EL (cell line): Measurements from ENCODE around the gene RELN.

Source experiments
- DNase-seq: peaks from one replicate; pipeline ENCODE4 v3.0.0-alpha.2; 2016

Gene RELN

DNA sequence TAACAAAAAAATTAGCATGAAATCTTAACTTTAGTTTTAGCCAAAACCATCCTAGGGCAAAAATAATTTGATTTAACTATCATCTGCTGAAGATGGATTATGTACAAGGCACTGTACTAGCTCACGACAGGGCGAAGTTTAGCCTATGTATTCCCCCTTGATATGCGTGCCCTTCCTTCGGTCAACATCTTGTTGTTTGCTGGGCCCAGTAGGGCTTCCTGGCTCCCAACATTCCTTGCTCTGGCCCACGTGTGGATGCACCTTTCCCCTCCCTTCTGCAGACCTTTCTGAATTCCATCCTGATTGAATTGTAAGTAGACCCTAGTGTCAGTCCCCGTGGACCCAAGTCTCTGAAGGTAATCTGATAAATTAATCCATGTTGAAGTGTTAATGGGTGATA, 212.0 kb downstream of the RELN start:
- no peak for DNase-seq

DNA sequence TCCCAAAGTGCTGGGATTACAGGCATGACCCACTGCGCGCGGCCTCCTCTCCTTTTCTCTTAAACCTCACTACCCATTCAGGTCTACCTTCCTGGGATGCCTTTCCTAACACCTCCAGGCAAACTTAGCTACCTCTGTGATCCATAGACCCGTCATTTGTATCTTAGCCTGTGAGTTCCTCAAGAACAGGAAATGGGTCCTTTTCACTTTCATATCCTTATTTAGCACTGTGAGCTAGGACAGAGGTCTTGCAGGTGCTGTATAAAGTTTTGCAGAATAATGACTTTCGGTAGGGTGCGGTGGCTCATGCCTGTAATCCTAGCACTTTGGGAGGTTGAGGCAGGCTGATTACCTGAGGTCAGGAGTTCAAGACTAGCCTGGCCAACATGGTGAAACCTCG, 215.7 kb downstream of the RELN start:
- no peak for DNase-seq

DNA sequence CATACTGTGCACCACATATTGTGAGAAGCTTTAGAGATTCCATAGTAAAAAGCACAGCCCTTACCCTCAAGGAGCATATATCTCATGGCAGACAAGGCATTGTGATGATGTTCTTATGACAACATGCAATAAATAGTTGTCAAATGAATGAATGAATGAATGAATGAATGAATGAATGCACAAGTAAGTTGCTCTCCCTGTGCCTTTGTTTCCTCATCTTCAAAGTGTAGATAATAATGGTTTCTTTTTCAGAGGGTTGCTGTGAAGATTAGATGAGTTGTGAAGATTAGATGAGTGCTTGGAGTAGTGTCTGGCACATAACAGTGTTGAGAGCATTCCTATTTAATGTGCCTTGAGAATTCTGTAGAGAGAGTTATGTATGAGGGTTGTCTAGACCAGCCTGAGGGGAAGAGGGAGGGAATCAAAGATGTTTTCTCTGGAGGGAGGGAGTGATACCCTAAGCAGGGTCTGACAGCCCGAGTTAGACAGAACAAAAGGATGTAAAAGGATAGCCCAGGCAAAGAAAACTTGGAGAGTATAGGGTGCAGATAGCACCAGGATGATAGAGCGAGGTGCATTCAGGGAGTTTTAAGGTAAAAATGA, 217.2 kb downstream of the RELN start:
- no peak for DNase-seq

DNA sequence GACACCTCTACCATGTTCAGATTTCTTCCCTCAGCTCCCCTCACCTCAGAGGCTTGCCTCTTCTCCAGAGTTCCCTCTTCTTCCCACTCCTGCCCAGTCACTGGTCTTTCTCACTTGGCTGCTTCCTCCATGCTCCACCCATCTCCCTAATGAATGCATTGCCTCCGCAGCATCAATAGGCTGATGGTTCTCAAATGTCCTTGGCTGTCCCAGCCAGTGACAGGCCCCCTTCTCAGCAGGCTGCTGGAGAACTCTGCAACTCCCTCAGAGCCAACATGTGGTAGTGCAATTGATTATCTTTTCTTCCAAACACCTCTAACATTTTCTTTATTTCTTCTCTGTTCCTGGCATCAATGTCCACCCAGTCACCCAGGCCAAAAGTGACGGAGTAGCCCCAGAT, 218.2 kb downstream of the RELN start:
- no peak for DNase-seq

DNA sequence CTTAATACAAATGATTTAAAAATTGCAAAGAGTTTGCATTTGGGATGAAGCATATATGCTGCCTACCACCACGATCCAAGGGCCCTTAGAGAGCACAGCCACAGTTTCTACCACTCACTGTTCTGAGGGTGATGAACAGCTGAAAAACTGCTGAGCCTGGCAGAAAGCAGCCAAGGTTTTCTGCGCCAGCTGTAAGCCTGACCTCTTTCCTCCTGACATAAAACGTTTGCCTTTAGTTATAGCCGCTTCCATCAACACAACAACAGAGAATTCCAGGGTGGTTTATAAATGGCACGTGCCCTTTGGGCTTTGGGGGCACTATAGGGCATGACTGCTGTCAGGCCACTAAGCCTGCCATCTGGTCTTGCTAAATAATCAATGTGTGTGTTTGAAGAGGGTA, 222.8 kb downstream of the RELN start:
- no peak for DNase-seq

DNA sequence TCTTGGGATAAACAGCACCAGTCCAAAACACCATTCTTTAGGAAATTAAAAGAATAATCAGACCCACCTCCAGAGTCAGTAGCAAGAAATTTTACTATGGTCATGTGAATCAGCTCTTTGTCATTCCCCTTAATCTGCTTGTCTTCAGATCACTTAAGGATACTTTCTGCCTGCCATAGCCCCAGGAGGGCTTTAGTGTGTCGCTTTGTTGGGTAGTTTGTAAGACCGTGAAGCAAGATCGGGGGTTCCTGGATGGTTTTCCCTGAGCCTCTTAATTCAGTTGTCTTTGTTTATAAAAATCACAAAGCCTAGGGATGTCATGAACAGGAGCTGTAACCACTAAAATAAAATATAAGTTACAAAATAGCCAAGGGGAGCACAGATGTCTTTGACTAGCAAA, 223.6 kb downstream of the RELN start:
- no peak for DNase-seq

DNA sequence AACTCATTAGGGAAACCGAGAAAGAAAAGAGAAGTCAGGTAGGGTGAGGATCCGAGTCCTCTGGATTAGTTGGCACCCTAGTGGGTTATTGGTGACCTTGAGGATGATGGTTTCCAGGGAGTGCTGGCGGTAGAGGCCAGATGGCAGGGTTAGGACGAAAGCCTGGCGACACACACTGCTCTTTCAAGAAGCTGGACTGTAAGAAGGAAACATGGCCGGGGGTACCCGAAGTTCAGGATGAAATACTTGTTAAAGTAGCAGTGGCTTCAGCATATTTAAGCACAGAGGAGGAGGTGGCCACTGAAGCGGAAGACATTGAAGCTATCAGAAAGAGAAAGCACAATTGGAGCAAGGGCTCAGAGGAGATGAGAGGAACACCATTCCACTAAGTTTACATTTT, 224.6 kb downstream of the RELN start:
- no peak for DNase-seq

DNA sequence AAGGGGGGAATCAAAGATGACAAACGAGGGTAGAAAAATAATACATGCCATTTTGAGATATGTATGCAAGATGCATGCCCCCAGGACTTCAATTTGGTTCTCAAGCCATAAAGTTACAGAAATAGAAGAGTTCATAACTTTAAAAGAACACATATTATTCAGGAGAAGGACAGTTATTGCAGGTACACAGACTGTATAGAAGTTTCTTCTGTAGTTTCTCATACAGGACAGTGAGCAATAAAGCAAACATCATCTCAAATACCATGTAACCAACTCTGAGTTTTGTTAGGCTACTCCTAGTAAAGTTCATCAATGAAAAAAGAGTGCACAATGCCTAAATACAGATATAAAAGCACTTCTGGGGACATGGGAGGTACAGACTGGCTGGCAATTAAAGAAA, 226.6 kb downstream of the RELN start:
- DNase-seq, result no peak

DNA sequence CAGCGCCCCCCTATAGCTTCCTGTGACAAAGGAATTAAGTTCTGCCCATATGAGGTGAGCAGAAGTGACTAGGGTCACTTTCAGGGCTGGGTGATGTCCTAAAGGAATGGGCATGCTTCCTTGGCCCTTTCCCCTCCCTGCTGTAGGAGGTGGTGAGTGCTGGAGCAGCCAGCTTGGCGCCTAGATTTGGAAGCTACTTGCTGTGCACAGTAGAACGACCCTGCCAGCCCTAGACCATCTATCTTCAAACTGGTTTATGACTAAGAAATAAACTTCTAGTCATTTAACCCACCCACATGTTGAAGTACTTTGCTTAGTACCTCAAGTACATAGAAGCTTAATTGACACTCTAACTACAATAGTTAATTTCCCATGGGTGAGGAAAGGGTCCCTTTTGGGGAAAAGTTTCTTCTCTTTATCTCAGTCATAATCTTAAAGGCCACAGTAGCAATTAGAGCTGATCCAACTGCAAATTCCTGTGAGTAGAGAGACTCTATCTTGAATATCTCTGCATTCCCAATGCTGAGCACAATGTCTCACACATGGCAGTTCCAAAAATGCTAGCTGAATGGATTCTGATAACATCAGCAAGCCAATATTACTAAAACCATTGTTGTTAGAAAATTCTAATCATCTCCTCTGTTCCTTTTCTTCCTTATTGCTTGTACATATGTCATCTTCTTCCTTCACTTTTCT, 227.2 kb downstream of the RELN start:
- no peak for DNase-seq

DNA sequence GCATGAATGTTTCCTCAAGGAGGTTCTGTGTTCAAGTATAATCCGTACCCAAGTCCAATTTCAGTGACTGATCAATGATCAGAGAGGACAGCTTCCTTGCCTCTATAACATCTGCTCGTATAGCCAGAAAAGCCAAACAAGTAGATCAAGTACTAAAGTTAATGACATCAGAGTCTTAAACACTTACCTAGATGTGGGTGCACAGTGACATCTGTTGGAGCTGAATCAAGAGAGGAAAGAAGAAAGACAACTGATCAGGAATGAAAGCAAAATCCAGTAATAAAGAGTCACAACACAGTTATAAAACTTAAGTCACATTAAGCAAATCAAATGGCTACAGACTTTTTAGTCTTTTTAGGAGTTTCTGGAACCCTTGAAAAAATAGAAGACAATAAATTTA, 236.5 kb downstream of the RELN start:
- peak; percentile 42 for DNase-seq

DNA sequence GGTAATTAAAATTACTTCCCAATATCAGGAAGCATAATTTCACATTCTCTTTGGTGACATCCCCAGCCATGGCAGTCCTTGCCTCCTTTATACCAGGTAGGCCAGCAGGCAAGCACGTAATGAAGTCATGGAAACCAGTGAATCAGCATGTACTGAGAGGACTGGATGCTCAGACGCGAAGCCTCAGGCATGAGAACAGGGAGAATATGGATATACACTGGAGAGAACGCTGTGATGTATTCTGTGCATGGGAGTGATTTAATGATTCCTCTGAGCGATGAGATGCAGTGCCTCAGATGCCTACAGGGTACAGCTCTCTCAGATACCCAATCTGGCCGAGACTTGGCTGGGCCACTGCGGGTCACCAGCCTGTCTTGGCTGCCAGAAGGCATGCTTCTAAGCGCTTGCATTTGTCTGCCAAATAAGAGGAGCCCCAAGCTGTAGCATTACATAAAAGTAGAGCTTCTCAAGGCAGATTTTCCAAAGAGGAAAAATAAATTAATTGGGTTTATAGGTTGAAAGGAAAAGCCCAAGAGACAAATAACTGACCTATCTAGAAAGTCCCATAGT, 238.1 kb downstream of the RELN start:
- no peak for DNase-seq

DNA sequence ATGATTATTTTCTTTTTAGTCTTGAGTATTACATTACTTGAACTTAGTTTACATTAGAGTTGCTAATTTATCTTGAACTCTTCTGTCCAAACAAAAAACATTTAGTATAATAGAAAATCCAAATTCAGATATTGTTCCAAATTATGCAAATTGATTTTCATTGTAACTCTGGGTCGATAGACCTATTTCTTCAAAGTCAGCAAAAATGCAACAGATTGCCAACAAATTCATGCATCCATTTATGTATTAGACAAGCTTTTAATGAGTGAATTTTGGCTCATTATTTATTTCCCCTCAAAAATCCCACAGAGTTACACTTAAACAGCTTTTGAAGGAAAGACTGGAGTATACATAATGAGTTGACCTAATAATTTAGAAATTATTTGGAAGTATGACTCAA, 240.8 kb downstream of the RELN start:
- DNase-seq, result no peak

DNA sequence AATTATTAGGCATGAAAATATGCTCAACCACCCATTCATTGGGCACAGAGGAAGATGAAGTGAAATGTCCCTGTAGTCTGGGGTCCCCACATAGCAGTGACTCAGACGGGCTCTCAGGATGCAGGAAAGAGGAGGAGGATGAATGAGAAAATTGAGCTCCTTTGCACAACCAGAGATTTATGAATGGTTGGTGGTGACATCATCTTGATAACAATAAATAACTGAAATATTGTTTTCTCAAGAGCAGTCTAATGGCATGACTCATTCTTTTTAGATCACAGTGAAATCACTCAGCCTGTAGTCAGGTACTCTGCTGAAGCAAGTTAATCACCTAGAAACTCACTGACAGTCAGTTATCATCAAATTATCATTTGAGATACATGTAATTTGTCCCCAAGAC, 254.1 kb downstream of the RELN start:
- peak; percentile 83 for DNase-seq

DNA sequence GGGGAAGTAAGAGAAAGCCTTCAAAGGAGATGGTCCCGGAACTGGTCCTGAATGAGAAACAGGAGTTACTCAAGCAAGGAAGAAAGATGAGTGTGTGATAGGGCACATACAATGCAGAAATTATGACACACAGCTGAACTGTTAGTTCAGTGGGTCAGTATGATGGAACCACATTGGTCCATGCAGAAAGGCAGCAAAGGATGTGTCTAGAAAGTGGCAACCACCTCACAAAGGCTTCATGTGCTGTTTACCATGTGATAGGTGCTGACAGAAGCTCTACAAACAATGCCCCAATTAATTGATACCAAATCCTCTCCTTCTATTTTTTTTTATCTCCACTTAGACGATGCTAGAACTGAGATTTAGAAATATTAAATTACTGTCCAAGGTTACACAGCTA, 258.3 kb downstream of the RELN start:
- DNase-seq, result no peak

DNA sequence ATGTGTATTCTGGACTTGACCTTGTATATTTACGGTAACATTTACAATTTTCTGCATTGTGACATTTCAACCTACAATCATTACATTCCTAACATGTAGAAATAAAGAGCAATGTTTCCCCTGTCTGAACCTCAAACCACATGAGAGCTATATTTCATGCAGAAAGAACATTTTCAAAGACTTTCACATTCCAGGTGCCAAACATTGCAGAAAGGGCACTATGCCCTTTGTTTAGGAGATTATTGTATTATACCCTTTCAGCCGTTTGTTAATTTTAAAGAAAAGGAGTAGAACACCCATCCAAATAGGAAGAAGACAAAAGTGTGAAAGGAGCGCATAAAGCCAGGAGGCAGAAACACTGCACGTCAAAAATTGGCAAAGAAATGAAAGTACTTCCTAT, 260.4 kb downstream of the RELN start:
- DNase-seq, result no peak

DNA sequence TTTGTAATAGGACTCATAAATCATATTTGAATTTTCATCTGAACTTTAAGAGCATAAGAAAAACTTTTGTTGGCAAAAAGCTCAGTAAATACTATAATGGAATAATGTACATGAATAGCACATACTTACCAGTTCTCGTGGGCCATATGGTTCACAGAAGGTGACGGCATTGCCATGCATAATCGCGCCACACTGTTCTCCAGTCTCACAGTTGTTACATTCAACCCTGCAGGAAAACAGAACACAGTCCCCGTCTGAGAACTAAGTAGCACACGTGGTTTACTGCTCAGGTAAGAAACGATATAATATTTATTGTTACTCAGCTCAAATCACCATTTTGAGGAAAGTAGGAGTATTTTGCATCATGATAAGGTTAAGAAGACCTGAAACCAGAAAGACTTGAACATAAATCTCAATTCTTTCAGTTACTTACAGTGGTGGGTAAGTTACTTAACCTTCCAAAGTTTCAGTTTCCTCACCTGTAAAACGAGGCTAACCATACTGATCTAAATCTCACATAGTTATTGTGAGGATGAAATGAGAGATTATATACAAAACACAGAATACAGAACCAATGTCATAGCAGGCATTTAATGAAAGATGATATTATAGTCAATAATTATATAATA, 261.4 kb downstream of the RELN start:
- no peak for DNase-seq

DNA sequence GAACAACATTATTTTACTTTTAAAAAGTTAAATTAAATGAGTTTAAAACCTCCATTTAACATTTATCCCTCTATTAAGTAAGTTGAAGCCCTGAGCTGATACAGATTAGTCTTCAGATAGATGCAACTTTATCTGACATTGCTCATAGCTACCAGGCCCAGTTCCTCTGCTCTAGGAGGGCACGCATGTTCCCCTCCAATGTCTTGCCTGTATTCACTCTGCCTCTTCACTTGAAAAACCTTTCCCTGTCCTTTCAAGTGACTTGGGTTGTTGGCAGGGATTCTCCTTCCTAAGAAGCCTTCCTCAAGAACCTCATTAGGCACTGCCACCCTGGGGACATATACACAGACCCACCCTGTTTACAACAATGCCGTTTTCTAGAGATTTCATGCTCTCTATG, 270.4 kb downstream of the RELN start:
- no peak for DNase-seq

DNA sequence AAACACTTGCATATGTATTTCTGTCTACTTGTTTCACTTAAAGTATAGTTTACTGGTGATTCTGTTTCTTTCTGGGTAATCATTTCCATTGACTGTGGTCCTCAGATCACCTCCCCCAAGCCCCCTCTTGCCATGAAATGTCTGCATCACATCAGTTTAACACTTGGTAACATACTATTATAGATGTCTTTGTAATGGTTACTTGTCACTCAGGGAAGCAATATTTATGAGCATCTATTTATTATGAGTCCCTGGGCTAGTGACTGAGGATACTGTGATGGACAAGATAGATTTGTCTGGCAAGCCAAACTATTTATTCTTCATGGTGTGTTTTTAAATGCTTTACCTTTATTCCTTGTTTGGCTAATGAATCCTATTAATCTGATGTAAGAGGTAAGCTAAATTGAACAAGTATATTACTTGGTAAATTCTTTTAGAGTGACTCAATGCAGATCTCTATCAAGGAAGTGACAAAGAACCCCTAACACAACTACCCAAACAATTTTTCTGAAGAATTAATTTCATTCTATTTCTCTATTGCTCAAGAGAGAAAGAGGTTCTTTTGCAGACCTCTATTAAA, 270.9 kb downstream of the RELN start:
- peak; percentile 68 for DNase-seq

DNA sequence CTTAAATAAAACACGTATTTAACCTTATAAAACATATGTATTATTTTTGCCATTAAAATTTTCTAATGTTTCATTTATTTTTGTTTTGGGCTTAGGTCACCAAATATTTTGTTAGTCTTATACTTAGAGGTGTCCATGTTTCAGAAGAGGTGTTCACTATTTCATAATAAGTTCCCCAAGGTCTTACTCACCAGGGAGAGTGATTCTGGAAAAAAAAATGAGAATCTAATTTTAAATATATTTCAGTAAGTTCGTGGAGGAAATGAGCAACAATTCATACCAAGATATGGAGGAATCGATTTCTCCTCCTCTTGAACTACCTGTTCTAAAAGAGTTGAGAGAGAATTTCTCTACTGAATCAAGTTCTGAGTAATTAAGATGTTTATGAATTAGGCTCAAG, 271.9 kb downstream of the RELN start:
- no peak for DNase-seq

DNA sequence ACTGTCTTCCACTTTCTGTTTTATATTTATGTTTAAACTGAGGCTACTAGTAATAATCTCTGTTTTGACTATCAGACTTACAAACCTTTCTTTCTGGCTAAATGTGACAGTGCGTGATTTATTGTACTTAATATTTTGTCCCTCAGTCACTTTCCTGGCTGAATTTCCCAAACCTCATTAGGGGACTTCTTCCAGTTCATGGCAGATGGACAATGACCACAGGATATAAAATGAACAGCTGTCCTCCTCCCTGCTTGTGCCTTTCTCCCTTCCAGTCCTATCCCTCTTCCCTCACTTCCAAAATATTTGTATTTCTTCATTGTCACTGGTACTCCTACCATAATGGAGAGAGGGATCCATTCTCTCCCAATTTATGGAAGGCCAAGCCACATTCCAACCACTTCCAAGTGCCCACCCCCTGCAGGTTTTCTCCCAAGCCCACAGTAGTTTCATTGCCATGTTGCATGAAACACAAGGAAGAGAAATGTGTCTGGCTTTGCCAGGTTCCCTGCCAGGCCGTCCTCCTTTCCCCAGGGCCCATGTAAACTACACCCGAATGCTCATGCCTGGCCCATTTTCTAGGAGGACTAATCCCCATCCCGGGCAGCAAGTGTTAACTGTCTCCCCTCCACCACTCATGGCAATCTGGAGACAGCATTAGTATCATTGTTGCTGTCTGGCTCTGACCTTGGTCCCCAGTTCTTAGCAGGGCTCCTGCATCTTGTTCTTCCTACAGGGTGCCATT, 273.9 kb downstream of the RELN start:
- DNase-seq, result no peak

DNA sequence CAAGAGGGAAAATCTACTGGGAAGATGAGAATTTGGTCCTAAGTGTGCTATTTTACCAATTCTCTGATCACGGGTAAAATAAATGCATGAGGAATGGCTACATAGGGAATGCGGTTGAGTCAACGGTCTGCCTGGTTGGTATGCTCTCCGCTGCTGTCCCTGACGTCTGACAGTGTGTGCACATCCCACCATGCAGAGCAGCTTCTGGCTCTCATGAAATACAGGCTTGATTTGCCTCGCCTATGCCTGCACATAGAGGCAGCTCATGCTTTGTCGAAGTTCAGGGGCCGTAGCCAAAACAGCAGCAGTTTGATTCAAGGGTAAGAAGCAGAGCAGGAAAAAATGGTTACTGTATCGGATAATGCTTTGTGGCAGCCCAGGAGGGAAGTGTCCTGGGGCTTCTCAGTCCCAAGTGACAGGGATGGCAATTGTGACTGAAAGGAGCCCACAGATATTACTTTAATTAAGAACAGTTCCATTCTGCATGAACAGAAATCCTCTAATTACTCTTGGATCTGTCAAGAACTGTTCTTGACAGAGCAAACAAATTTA, 275.0 kb downstream of the RELN start:
- no peak for DNase-seq

DNA sequence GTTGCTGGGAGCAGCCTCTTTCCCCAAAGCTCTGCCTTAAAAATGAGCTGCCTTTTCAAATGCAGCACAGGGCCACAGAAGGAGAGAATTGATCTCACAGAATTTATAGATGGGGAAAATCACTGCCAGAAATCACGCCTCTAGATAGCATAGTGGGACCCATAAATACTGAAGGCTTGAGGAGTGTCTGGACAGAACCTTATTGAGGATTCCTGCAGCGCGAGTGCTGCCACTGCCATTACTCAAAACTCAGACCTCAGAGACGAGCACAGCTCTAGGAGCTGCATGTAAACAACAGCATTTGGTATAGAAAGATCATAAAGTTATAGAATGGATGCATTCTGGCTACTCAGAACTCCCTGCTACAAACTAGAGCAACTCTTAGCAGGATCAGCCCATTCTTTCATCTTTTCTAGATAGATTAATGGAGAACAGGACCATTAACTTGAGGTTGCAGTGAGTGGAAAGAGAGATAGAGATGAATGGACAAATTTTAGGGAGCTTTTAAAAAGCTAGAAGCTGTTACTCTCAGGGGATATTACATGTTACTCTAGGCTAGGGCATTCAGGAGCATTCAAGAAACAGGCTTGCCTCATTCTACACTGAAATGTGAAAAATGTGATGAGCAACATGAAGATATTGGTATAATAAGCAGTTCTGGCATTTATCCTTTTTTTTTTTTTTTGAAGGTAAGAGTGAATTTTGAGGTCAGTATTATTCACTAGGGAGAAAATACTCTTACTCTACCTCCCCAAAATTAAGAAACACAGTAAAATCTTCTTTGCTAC, 276.3 kb downstream of the RELN start:
- DNase-seq, result peak; percentile 40
